Vagina (tissue), 2 donors: ENCODE results near the gene RPL7L1.

ENCODE experiments used
- POLR2A ChIP-seq, 2 donors: fragments of 450-650 bp; IDR thresholded peaks; one replicate each; pipeline ENCODE4 v1.6.1; 2017; ENCODE audit warnings: antibody characterized with exemption in 2 of 2, mild to moderate bottlenecking in 2 of 2, moderate library complexity in 2 of 2
- POLR2AphosphoS5 ChIP-seq, 2 donors: sonication (generic); formaldehyde crosslinking; IDR thresholded peaks; one replicate each; pipeline ENCODE4 v1.9.0; 2017; ENCODE audit warnings: antibody characterized with exemption in 2 of 2, mild to moderate bottlenecking in 2 of 2, low read depth in 1 of 2; ENCODE audit not compliant: insufficient read depth in 1 of 2
- TF ChIP-seq, protein P1 (sequence below), 3 experiments: fragments of 450-650 bp in 2 of 3; fragments of 200-600 bp in 1 of 3; sonication (generic) in 1 of 3; IDR thresholded peaks; one replicate each; pipeline ENCODE4 v1.5.1; 2017 to 2019; ENCODE audit warnings: antibody characterized with exemption in 3 of 3, mild to moderate bottlenecking in 2 of 3, moderate library complexity in 2 of 3

GRCh38 chr6:42877695-42878094 is 1.7 kb upstream of the RPL7L1 start:
- no peak for TF ChIP-seq POLR2A (IDR thresholded peaks at IDR 0.05)
- TF ChIP-seq, protein P1, sequence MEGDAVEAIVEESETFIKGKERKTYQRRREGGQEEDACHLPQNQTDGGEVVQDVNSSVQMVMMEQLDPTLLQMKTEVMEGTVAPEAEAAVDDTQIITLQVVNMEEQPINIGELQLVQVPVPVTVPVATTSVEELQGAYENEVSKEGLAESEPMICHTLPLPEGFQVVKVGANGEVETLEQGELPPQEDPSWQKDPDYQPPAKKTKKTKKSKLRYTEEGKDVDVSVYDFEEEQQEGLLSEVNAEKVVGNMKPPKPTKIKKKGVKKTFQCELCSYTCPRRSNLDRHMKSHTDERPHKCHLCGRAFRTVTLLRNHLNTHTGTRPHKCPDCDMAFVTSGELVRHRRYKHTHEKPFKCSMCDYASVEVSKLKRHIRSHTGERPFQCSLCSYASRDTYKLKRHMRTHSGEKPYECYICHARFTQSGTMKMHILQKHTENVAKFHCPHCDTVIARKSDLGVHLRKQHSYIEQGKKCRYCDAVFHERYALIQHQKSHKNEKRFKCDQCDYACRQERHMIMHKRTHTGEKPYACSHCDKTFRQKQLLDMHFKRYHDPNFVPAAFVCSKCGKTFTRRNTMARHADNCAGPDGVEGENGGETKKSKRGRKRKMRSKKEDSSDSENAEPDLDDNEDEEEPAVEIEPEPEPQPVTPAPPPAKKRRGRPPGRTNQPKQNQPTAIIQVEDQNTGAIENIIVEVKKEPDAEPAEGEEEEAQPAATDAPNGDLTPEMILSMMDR (IDR thresholded peaks at IDR 0.05) = no peak
- TF ChIP-seq POLR2AphosphoS5 (IDR thresholded peaks at IDR 0.05; ENCODE audit: insufficient read depth in 1 of 2, low read depth in 1 of 2) = no peak
